OCI-LY3 (cell line): ENCODE data around the gene HDAC4.

ENCODE experiments used
- H2AFZ ChIP-seq: fragments of 200-600, 300-600 bp; shearing (Covaris generic); 2 replicates; pipeline ENCODE4 v1.6.0; 2014; ENCODE audit warnings: antibody characterized with exemption, low read depth, low read length
- H3K27ac ChIP-seq: fragments of 200-600, 300-600 bp; sonication (generic); 2 replicates; pipeline ENCODE4 v1.5.1; 2014; ENCODE audit warnings: mild to moderate bottlenecking, low read length, moderate library complexity, mixed read lengths
- H3K27me3 ChIP-seq: fragments of 200-600, 300-600 bp; sonication (generic); 2 replicates; pipeline ENCODE4 v1.6.1; 2014; ENCODE audit warnings: low read depth, low read length, mixed read lengths
- H3K36me3 ChIP-seq: fragments of 200-600, 300-600 bp; sonication (generic); replicated peaks from 2 replicates; pipeline ENCODE3; 2014; ENCODE audit warnings: low read depth, low read length, mixed read lengths
- H3K4me1 ChIP-seq: fragments of 300-600, 200-600 bp; sonication (generic); 2 replicates; pipeline ENCODE4 v1.6.1; 2014; ENCODE audit warnings: low read length, mixed read lengths
- H3K4me2 ChIP-seq: fragments of 200-600, 300-600 bp; sonication (generic); 2 replicates; pipeline ENCODE4 v1.6.1; 2014; ENCODE audit warnings: low read length, mixed read lengths
- H3K4me3 ChIP-seq: fragments of 300-600, 200-600 bp; sonication (generic); 2 replicates; pipeline ENCODE4 v1.5.1; 2014; ENCODE audit warnings: antibody characterized with exemption, mild to moderate bottlenecking, low read length, moderate library complexity
- H3K79me2 ChIP-seq: fragments of 300-600, 200-600 bp; shearing (Covaris generic); 2 replicates; pipeline ENCODE4 v1.6.1; 2014; ENCODE audit warnings: mild to moderate bottlenecking, low read length, mixed read lengths
- H3K9ac ChIP-seq: fragments of 300-600, 200-600 bp; shearing (Covaris generic); 2 replicates; pipeline ENCODE4 v1.6.0; 2014; ENCODE audit warnings: mild to moderate bottlenecking, low read length, moderate library complexity
- H3K9me3 ChIP-seq: fragments of 200-600, 300-600 bp; shearing (Covaris generic); 2 replicates; pipeline ENCODE4 v1.6.1; 2014; ENCODE audit warnings: low read length, mixed read lengths; ENCODE audit not compliant: insufficient read depth
- H4K20me1 ChIP-seq: fragments of 200-600, 300-600 bp; sonication (generic); 2 replicates; pipeline ENCODE4 v1.6.1; 2016; ENCODE audit warnings: low read length, mixed read lengths; ENCODE audit not compliant: insufficient read depth
- EZH2phosphoT487 ChIP-seq: fragments of 200-600 bp; shearing (Covaris generic); IDR thresholded peaks from 2 replicates; pipeline ENCODE4 v1.6.1; 2018; ENCODE audit warnings: antibody characterized with exemption, mixed run types, low read depth
- TF ChIP-seq, protein P1 (sequence below): fragments of 200-600, 300-600 bp; sonication (generic); IDR thresholded peaks from 2 replicates; pipeline ENCODE4 v1.5.1; 2014; ENCODE audit warnings: antibody characterized with exemption, low read length, low read depth

Gene HDAC4

DNA sequence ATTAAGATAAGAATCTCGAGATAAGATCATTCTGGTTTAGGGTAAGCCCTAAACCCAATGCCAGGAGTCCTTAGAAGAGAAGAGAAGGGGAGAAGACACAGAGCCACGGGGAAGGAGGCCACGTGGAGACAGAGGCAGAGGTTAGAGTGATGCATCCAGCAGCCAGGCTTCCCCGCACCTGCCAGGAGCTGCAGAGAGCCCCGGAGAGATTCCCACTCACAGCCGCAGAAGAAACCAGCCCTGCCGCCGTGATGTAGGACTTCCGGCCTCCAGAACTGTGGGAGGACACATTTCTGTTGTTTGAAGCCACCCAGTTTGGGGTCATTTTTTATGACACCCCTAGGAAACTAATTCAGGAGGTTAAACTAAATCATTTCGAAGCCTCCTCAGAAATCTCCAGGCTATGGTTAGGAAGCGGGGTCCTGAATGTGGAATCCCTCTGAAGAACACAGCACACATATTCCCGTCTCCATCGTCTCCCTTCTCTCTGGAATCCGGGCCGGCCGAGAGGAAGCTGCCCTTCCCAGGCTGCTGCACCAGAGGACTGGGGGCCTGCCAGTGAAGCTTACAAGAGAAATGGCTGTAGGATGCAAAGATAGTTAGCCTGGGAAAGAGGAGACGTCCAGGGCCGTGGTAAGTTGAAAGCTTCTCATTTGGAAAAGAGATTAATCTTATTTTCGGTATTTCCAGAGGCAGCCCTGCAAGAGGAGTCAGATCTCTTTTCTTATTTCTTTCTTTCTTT, 396.4 kb downstream of the HDAC4 start:
- no peak overlapping the region for H3K4me2 ChIP-seq
- H3K4me3 ChIP-seq = no peak overlapping the region
- peaks cover 6% of the 10 kb centered on the region for H3K27me3 ChIP-seq
- H3K79me2 ChIP-seq = no peaks in the 10 kb centered on the region
- no peak overlapping the region for H3K9ac ChIP-seq
- TF ChIP-seq, protein P1, sequence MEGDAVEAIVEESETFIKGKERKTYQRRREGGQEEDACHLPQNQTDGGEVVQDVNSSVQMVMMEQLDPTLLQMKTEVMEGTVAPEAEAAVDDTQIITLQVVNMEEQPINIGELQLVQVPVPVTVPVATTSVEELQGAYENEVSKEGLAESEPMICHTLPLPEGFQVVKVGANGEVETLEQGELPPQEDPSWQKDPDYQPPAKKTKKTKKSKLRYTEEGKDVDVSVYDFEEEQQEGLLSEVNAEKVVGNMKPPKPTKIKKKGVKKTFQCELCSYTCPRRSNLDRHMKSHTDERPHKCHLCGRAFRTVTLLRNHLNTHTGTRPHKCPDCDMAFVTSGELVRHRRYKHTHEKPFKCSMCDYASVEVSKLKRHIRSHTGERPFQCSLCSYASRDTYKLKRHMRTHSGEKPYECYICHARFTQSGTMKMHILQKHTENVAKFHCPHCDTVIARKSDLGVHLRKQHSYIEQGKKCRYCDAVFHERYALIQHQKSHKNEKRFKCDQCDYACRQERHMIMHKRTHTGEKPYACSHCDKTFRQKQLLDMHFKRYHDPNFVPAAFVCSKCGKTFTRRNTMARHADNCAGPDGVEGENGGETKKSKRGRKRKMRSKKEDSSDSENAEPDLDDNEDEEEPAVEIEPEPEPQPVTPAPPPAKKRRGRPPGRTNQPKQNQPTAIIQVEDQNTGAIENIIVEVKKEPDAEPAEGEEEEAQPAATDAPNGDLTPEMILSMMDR = no peak
- no peak for TF ChIP-seq EZH2phosphoT487
- no peaks in the 10 kb centered on the region for H3K9me3 ChIP-seq
- no peak overlapping the region for H2AFZ ChIP-seq
- no peaks in the 10 kb centered on the region for H3K4me1 ChIP-seq
- no peak overlapping the region for H3K27ac ChIP-seq
- no peaks in the 10 kb centered on the region for H3K36me3 ChIP-seq
- H4K20me1 ChIP-seq = no peaks in the 10 kb centered on the region

- H3K27me3 ChIP-seq = peaks cover 6% of the 10 kb centered on the region
- no peaks in the 10 kb centered on the region for H3K4me1 ChIP-seq
- no peak overlapping the region for H3K27ac ChIP-seq
- no peak overlapping the region for H2AFZ ChIP-seq
- no peaks in the 10 kb centered on the region for H4K20me1 ChIP-seq
- H3K79me2 ChIP-seq = no peaks in the 10 kb centered on the region
- no peak overlapping the region for H3K4me2 ChIP-seq
- no peak overlapping the region for H3K9ac ChIP-seq
- no peaks in the 10 kb centered on the region for H3K9me3 ChIP-seq
- TF ChIP-seq, protein P1 = no peak
- TF ChIP-seq EZH2phosphoT487 = no peak
- H3K36me3 ChIP-seq = no peaks in the 10 kb centered on the region
- no peak overlapping the region for H3K4me3 ChIP-seq
These were observed 397.1 kb downstream of the HDAC4 start for GRCh38 chr2:239003624-239004273.

- H3K4me1 ChIP-seq = no peaks in the 10 kb centered on the region
- no peak overlapping the region for H3K4me2 ChIP-seq
- H3K36me3 ChIP-seq = no peaks in the 10 kb centered on the region
- H3K9me3 ChIP-seq = no peaks in the 10 kb centered on the region
- peaks cover 6% of the 10 kb centered on the region for H3K27me3 ChIP-seq
- H3K79me2 ChIP-seq = no peaks in the 10 kb centered on the region
- no peak for TF ChIP-seq EZH2phosphoT487
- TF ChIP-seq, protein P1 = no peak
- no peak overlapping the region for H3K27ac ChIP-seq
- no peak overlapping the region for H3K9ac ChIP-seq
- no peak overlapping the region for H3K4me3 ChIP-seq
- H2AFZ ChIP-seq = no peak overlapping the region
- H4K20me1 ChIP-seq = no peaks in the 10 kb centered on the region
These were observed 397.7 kb downstream of the HDAC4 start for GRCh38 chr2:239002954-239003623.

DNA sequence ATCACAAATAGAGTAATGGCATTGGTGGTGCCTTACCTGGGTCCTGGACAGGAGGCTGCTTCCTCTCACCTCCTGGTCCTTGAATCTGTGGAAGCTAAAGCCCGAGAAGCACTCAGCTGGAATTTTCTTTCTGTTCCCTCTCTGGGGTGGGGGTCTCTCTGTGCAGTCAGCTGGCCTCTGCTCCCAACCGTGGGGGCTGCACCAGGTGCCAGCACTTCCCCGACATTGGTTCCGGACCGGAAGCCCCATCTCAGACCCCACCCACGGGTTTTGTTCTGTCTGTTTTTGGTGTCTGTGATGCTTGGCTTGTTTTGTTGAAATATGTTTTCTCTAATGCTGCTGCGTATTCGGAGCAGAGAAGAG, 398.2 kb downstream of the HDAC4 start:
- Histone ChIP-seq H3K4me1 (no peaks in the 10 kb centered on the region), H3K27me3 (peaks cover 6% of the 10 kb centered on the region), H3K79me2 (no peaks in the 10 kb centered on the region), H3K9ac (no peak overlapping the region), H4K20me1 (no peaks in the 10 kb centered on the region), H3K4me3 (no peak overlapping the region), H3K36me3 (no peaks in the 10 kb centered on the region), H2AFZ (no peak overlapping the region), H3K4me2 (no peak overlapping the region), H3K9me3 (no peaks in the 10 kb centered on the region), H3K27ac (no peak overlapping the region)
- TF ChIP-seq EZH2phosphoT487 = no peak
- TF ChIP-seq, protein P1 = no peak
